ENCODE measurements around the gene INSR. TPM values are rescaled to one million over a fixed set of nuclear protein-coding genes. Genes with fewer than 3 reads are reported as not detected.

INSR gene
- total RNA-seq, 2 donors from 2014 or later: 50.8 to 118 TPM

DNA sequence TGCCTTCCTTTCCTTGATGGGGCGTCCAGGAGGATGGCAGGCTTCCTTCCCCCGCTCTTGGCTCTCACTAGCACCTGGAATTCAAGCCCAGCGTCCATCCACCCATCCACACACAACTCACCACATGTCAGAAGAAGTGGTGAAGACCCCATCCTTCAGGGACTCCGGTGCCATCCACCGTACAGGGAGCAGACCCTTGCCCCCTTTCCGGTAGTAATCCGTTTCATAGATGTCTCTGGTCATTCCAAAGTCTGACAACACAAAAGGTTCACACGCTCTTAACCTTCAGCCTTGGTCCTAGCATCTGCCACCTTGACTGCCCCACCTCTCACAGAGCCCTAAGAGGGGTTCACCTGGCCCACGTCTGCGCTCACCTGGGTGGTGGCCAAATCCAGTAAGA is 173.7 kb downstream of the INSR start:
- DNase-seq (ENCODE audit: low spot score): no peak
- TF ChIP-seq, protein P1, sequence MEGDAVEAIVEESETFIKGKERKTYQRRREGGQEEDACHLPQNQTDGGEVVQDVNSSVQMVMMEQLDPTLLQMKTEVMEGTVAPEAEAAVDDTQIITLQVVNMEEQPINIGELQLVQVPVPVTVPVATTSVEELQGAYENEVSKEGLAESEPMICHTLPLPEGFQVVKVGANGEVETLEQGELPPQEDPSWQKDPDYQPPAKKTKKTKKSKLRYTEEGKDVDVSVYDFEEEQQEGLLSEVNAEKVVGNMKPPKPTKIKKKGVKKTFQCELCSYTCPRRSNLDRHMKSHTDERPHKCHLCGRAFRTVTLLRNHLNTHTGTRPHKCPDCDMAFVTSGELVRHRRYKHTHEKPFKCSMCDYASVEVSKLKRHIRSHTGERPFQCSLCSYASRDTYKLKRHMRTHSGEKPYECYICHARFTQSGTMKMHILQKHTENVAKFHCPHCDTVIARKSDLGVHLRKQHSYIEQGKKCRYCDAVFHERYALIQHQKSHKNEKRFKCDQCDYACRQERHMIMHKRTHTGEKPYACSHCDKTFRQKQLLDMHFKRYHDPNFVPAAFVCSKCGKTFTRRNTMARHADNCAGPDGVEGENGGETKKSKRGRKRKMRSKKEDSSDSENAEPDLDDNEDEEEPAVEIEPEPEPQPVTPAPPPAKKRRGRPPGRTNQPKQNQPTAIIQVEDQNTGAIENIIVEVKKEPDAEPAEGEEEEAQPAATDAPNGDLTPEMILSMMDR (IDR thresholded peaks at IDR 0.05): no peak
- H3K36me3 ChIP-seq: peaks cover 70% of the 10 kb centered on the region
- H3K9me3 ChIP-seq: peaks cover 0 to 2% of the 10 kb centered on the region in 2 donors
- no peaks in the 10 kb centered on the region for H3K27me3 ChIP-seq
- H3K4me1 ChIP-seq: no peaks in the 10 kb centered on the region
- no peak overlapping the region for H3K4me3 ChIP-seq
- H3K27ac ChIP-seq: no peak overlapping the region

DNA sequence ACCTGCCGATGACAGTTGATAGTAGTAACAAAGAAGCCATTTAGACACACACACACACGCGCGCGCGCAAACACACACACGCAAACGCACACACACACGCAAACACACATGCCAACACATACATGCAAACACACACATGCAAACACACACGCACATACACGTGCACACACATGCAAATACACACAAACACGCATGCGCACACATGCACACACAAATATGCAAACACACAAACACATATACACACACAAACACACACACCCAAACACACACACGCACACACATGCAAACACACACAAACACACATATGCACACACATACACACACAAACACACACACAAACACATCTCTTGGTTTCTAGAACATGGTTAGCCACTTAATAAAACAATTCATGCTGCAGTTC is 174.6 kb downstream of the INSR start:
- Histone ChIP-seq H3K9me3 (no peaks in the 10 kb centered on the region), H3K27ac (no peak overlapping the region), H3K4me3 (no peak overlapping the region), H3K4me1 (no peaks in the 10 kb centered on the region), H3K36me3 (peaks cover 61% of the 10 kb centered on the region), H3K27me3 (no peaks in the 10 kb centered on the region)
- DNase-seq (ENCODE audit: low spot score): no peak
- TF ChIP-seq, protein P1 (IDR thresholded peaks at IDR 0.05): no peak

DNA sequence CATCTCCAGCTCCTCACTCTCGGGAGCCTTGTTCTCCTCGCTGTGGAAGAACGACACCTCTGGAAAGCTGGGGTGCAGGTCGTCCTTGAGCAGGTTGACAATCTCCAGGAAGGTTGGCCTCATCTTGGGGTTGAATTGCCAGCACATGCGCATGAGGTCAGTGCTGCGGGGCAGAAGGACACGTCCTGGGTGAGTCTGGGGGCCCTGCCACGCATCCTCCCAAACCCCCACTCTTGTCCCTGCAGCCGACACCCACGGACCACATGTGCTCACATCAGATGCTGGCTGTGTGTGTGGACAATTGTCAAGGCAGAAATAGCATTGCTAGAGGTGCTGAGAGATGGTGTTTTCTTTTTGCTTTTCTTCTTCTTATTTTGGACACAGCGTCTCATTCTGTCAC is 177.0 kb downstream of the INSR start:
- Histone ChIP-seq H3K27ac (no peak overlapping the region), H3K27me3 (no peaks in the 10 kb centered on the region), H3K36me3 (peaks cover 49% of the 10 kb centered on the region), H3K4me3 (no peak overlapping the region), H3K4me1 (no peaks in the 10 kb centered on the region), H3K9me3 (no peaks in the 10 kb centered on the region)
- TF ChIP-seq, protein P1 (IDR thresholded peaks at IDR 0.05): no peak
- no peak for DNase-seq (ENCODE audit: low spot score)

DNA sequence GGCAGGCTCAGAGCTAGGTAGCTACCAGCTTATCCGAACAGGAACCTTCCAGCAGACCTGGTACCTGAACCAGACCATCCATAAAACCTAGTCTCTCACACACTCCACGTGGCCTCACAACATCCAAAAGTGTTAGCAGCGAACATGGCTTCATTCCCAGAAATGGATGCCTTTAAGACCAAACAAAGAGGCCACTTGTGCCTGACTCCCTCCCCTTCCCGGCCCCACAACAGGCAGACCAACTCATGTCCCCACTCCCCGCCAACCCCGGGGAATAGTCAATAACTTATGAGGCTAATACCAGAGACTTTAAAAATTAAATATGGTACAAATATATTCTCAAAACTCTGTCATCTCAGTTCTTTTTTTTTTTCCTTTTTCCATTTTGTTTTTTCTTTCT is 178.5 kb downstream of the INSR start:
- peaks cover 34% of the 10 kb centered on the region for H3K36me3 ChIP-seq
- TF ChIP-seq, protein P1 (IDR thresholded peaks at IDR 0.05): no peak

DNA sequence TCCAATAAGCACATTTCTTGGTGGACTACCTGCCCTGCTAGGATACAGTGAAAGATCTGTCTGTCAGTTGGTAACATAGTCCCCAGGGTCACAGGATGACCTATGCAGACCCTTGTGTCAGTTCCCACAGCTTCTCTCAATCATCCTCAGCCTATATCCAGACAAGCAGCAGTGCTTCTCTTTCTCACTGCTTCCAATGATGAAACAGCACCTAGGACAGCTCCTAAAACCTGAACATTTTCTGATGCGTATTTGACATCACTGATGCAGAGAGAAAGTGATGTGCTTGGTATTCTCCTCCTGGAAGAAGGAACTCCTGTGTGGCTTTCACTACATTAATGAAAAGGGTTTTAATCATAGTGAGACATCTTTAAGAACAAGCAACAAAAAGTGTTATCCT is 181.0 kb downstream of the INSR start:
- no peaks in the 10 kb centered on the region for H3K27me3 ChIP-seq
- no peaks in the 10 kb centered on the region for H3K9me3 ChIP-seq
- H3K4me3 ChIP-seq: no peak overlapping the region
- H3K4me1 ChIP-seq: no peaks in the 10 kb centered on the region
- no peak for DNase-seq (ENCODE audit: low spot score)
- peaks cover 13% of the 10 kb centered on the region for H3K36me3 ChIP-seq
- H3K27ac ChIP-seq: no peak overlapping the region
- TF ChIP-seq, protein P1 (IDR thresholded peaks at IDR 0.05): no peak

More for the DNA sequence above, 178.5 kb downstream of the INSR start:
- no peak overlapping the region for H3K4me3 ChIP-seq
- H3K27me3 ChIP-seq: no peaks in the 10 kb centered on the region
- no peak for DNase-seq (ENCODE audit: low spot score)
- H3K9me3 ChIP-seq: no peaks in the 10 kb centered on the region
- H3K27ac ChIP-seq: no peak overlapping the region
- H3K4me1 ChIP-seq: no peaks in the 10 kb centered on the region

DNA sequence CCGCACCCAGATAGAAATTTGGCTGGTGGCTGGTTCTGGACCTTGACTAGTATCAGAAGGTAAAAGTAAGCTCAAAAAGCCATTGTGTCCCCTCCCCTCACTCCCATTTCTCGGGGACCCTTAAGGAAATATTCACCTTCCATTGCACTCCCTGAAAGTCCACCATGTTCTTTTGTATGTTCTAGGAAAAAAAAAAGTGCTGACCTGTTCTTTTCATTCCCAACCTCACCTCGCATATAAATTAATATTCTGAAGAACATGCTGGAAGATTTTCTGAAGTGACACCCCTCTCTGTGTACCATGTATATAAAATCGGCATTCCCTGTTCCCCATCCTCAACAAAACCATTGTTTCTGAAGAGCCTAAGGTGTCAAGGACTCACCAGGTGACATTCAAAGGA is 181.5 kb downstream of the INSR start:
- no peak for DNase-seq (ENCODE audit: low spot score)
- H3K36me3 ChIP-seq: peaks cover 9% of the 10 kb centered on the region

More for the DNA sequence above, 181.5 kb downstream of the INSR start:
- Histone ChIP-seq H3K27me3 (no peaks in the 10 kb centered on the region), H3K27ac (no peak overlapping the region), H3K9me3 (no peaks in the 10 kb centered on the region), H3K4me1 (no peaks in the 10 kb centered on the region), H3K4me3 (no peak overlapping the region)
- TF ChIP-seq, protein P1 (IDR thresholded peaks at IDR 0.05): no peak
